HG02885 (cell line): ENCODE results near the gene PTPN14.

Source experiments
- ATAC-seq: cut with Tn5 transposase; IDR thresholded peaks from one replicate; pipeline ENCODE4 v1.9.1; 2021; ENCODE audit warnings: mild to moderate bottlenecking; ENCODE audit not compliant: unreplicated experiment, poor library complexity

The PTPN14 gene

GRCh38 chr1:214569357-214570004 lies 18.1 kb upstream of the PTPN14 start:
- no peak for ATAC-seq

GRCh38 chr1:214568328-214568727 lies 16.9 kb upstream of the PTPN14 start:
- no peak for ATAC-seq

- ATAC-seq: no peak
Measured at GRCh38 chr1:214567481-214567980, 16.1 kb upstream of the PTPN14 start.

- ATAC-seq: no peak
Measured at GRCh38 chr1:214566158-214567104, 15.0 kb upstream of the PTPN14 start.

GRCh38 chr1:214565310-214565709 lies 13.9 kb upstream of the PTPN14 start:
- no peak for ATAC-seq

GRCh38 chr1:214563881-214564280 lies 12.5 kb upstream of the PTPN14 start:
- no peak for ATAC-seq

GRCh38 chr1:214557952-214558735 lies 6.7 kb upstream of the PTPN14 start:
- peak; percentile 58 for ATAC-seq

- no peak for ATAC-seq
Measured at GRCh38 chr1:214553142-214553710, 1.8 kb upstream of the PTPN14 start.

GRCh38 chr1:214552174-214552608 lies 789 bp upstream of the PTPN14 start:
- ATAC-seq: no peak

GRCh38 chr1:214550857-214551435 lies 456 bp downstream of the PTPN14 start:
- ATAC-seq: no peak

- ATAC-seq: no peak
Measured at GRCh38 chr1:214550013-214550856, 1.2 kb downstream of the PTPN14 start.

GRCh38 chr1:214549604-214550003 lies 1.8 kb downstream of the PTPN14 start:
- ATAC-seq: no peak

GRCh38 chr1:214548988-214549387 lies 2.4 kb downstream of the PTPN14 start:
- ATAC-seq: no peak

- ATAC-seq: no peak
Measured at GRCh38 chr1:214548271-214548670, 3.1 kb downstream of the PTPN14 start.

- no peak for ATAC-seq
Measured at GRCh38 chr1:214547747-214548146, 3.7 kb downstream of the PTPN14 start.

- ATAC-seq: no peak
Measured at GRCh38 chr1:214546886-214547641, 4.3 kb downstream of the PTPN14 start.

GRCh38 chr1:214546084-214546483 lies 5.3 kb downstream of the PTPN14 start:
- no peak for ATAC-seq

- no peak for ATAC-seq
Measured at GRCh38 chr1:214545293-214545692, 6.1 kb downstream of the PTPN14 start.
